ENCODE results near the gene SMIM13.

The SMIM13 gene

DNA sequence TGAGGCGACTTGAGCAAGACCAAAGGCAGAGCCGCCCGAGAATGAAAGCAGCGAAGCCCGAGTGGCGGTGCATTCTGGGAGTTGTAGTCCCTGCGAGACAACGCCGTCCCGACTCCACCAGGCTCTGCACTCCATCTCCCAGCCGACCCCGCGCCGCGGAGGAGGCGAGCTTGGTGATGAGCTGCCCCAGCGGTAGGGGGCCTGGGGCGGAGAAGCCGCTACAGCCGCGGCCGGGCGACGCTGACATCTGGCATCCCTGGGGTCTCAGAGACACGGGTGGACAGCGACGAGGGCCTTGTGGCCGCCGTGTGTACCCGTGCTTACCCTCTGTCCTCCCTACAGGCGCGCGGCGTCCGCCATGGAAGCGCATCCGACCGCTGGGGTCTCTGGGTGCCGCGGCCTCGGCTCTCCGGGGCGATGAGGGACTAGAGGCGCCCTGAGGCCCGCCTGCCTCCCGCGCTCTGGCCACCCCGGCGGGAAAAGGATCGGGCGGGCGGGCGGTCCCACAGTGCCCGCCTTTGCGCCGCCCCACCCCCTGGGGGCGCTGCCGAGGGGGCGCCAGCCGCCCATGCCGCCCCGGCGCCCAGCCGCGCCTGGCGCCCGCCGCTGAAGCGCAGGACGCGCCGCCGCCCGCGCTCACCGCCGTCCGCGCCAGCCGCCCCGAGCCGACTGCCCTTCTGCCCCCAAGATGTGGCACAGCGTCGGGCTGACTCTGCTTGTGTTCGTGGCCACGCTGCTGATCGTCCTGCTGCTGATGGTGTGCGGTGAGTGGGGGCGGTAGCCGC lies at the start of gene SMIM13:
Gene SMIM13 (plus strand): TSS at position 209 of the 785 bp plus-strand sequence. CDS start 480 bp downstream, at position 689.
- peaks cover 21% of the 10 kb centered on the region for H3K36me3 ChIP-seq
- peak within 1 kb of the TSS; percentile 88 for H3K4me2 ChIP-seq
- no peaks in the 10 kb centered on the region for H3K9me3 ChIP-seq
- peak within 1 kb of the TSS; percentile 88 for H3K4me3 ChIP-seq
- peak within 1 kb of the TSS; percentile 97 for H3K27ac ChIP-seq
- peaks cover 10% of the 10 kb centered on the region for H4K20me1 ChIP-seq
- no peaks in the 10 kb centered on the region for H3K27me3 ChIP-seq
- H3K9ac ChIP-seq = peak within 1 kb of the TSS; percentile 94
- H3K4me1 ChIP-seq = peaks cover 34% of the 10 kb centered on the region
- TF ChIP-seq Cebpa-rat (IDR thresholded peaks at IDR 0.05) = no peak

DNA sequence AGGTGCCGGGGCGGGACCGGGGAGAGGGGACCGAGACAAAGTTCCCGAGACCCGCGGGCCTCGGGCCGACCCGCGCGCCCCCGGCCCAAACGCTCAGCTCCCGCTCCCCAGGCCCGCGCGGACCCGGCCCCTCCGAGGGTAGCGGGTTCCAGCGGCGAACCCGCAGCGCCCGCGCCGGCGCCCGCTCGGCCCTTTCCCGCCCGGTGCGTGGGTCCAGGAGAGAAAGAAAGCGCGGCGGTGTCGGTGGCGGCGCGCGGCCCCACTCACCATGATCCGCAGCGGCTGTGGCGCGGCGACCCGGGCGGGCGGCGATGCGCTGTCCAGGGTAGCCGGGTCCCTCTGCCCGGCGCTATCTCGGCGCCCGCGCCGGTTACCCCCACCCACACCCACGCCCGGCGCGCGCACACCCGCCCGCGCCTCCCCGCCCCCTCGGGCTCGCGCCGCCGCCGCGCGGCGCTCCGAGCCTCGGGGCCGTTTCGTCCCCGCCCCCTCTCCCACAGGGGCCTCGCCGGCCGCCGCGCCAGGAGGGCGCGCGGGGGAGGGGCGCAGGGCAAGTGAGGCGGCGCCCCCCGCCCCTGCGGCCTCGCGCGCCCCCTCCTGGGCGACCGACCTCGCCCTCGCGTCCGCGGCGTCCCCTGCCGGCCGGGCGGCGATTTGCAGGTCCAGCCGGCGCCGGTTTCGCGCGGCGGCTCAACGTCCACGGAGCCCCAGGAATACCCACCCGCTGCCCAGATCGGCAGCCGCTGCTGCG lies 49.5 kb upstream of the SMIM13 start, which contains the start of gene ELOVL2:
Gene ELOVL2 (minus strand): TSS at position 345 of the 751 bp plus-strand sequence. CDS start 75 bp downstream, at position 270.
- Histone ChIP-seq H3K9me3 (no peaks in the 10 kb centered on the region), H3K27ac (peak within 1 kb of the TSS; percentile 90), H3K27me3 (no peaks in the 10 kb centered on the region), H3K4me2 (peak within 1 kb of the TSS; percentile 85), H3K4me1 (peaks cover 33% of the 10 kb centered on the region), H3K36me3 (no peaks in the 10 kb centered on the region), H3K9ac (peak within 1 kb of the TSS; percentile 90), H3K4me3 (peak within 1 kb of the TSS; percentile 98), H4K20me1 (peaks cover 21% of the 10 kb centered on the region)
- no peak for TF ChIP-seq Cebpa-rat (IDR thresholded peaks at IDR 0.05)

DNA sequence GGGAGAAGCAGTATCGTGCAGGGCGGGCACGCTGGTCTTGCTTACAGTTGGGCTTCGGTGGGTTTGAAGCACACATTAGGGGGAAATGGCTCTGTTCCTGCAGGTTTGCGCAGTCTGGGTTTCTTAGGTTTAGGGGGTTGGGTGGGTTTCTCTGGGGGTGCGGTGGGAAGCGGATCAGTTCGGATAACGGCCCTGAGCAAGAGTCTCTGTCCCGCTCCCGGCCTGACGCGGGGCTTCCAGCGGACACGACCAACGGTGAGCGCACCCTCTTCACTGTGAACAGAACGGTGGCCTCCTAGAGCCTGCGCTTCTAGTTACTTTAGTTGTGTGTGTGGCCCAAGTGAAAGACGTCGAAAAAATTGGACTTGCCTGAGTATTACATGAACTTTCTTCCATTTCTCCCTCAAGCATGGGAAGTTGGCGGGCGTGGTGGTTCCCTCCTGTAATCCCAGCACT lies 48.9 kb upstream of the SMIM13 start:
- Histone ChIP-seq H3K9ac (peak overlapping the region; percentile 90), H3K4me2 (peak overlapping the region; percentile 85; the same call in 1 of the 2 replicates)

DNA sequence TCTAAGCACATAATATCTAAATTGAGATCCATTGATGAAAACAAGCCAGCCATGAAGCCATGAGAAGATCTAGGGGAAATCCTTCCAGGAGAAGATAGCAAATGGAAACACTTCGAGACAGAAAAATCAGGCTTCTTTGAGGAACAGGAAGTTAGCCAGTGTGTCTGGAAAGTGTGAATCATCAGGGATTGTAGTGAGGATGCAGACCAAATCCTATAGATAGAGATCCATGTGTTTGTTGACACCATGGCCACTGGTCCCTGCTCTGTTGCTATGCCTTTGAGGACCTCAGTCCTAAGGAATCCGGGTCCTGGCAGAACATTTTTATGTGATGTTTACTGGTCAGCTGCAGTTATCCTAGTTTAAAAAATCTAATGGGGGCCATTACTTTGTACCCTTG lies 42.9 kb upstream of the SMIM13 start:
- no peak for TF ChIP-seq Cebpa-rat (IDR thresholded peaks at IDR 0.05)
- Histone ChIP-seq H3K27ac (no peak overlapping the region), H3K9me3 (no peaks in the 10 kb centered on the region)

More for the DNA sequence above, 48.9 kb upstream of the SMIM13 start:
- peak overlapping the region; percentile 98 for H3K4me3 ChIP-seq
- peaks cover 15% of the 10 kb centered on the region for H4K20me1 ChIP-seq
- peaks cover 27% of the 10 kb centered on the region for H3K4me1 ChIP-seq
- H3K27me3 ChIP-seq = no peaks in the 10 kb centered on the region
- H3K36me3 ChIP-seq = no peaks in the 10 kb centered on the region
- no peaks in the 10 kb centered on the region for H3K9me3 ChIP-seq
- peak overlapping the region; percentile 90; the same call in 1 of the 2 replicates for H3K27ac ChIP-seq
- no peak for TF ChIP-seq Cebpa-rat (IDR thresholded peaks at IDR 0.05)

DNA sequence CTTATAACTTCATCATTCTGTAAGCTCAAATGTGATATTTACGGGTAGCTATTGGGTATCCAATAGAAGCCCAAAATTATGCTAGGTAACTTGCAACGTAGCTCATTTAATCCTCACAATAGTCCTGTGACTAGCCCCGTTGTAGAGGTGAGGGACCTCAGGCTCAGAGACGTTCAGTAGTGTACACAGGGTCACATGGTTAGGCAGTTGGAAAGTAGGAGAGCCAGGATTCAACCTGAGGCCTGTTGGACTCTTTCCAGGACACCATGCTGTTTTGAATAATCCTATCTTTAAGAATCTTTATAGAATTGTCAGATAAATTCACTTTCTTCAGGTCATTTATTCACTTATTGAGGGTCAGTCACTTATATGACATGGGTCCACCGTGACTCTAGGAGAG lies 40.3 kb upstream of the SMIM13 start:
- Histone ChIP-seq H3K27ac (no peak overlapping the region), H3K27me3 (no peaks in the 10 kb centered on the region), H3K4me3 (no peak overlapping the region), H3K4me2 (no peak overlapping the region), H4K20me1 (no peaks in the 10 kb centered on the region), H3K9me3 (no peaks in the 10 kb centered on the region), H3K4me1 (no peaks in the 10 kb centered on the region), H3K9ac (no peak overlapping the region), H3K36me3 (no peaks in the 10 kb centered on the region)
- no peak for TF ChIP-seq Cebpa-rat (IDR thresholded peaks at IDR 0.05)

More for the DNA sequence above, 42.9 kb upstream of the SMIM13 start:
- no peaks in the 10 kb centered on the region for H3K27me3 ChIP-seq
- no peaks in the 10 kb centered on the region for H4K20me1 ChIP-seq
- H3K36me3 ChIP-seq = no peaks in the 10 kb centered on the region
- no peak overlapping the region for H3K9ac ChIP-seq
- H3K4me1 ChIP-seq = no peaks in the 10 kb centered on the region
- H3K4me3 ChIP-seq = no peak overlapping the region
- no peak overlapping the region for H3K4me2 ChIP-seq

DNA sequence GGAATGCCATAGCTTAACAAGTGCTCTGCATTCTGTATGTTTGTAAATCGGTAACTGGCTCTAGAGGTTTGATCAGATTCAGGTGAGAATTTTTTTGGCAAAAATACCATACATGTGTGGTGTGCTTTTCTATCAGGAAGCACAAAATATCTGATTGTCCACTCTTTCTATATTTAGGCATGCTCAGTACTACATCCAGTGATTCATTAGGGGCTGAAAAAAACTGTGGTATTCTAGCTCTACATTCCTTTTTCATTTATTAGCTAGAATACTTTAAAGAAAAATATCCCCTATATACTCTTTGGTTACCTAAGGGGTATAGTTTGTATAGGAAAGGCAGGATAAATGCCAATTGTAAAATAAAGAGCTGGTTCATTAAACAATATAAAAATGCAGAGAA lies 38.9 kb upstream of the SMIM13 start:
- no peak overlapping the region for H3K9ac ChIP-seq

DNA sequence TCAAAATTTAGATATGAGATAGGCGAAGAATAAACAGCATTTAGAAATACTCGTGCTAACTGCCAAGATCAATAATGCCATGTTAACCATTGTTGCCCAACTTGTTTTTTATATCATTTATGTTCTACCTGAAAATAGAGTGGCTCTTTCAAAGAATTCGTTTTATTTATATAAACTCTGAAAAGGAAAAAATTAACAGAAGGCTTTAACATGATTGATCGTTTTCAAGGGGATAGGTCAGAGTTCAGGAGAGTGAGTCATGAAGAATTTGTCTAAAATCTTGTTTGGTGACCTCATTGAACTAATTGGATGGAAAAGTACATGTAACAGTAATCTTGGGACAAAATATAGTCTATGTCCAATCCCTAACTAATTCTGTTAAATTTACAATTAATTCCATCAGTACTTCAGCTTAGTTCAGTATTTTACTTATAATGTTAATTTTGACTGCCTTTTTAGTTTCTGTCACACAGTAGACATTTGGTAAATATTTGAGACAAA lies 38.5 kb upstream of the SMIM13 start:
- Histone ChIP-seq H4K20me1 (no peaks in the 10 kb centered on the region), H3K9me3 (no peaks in the 10 kb centered on the region), H3K36me3 (no peaks in the 10 kb centered on the region), H3K4me1 (no peaks in the 10 kb centered on the region), H3K27me3 (no peaks in the 10 kb centered on the region), H3K9ac (no peak overlapping the region), H3K27ac (no peak overlapping the region), H3K4me3 (no peak overlapping the region), H3K4me2 (no peak overlapping the region)
- no peak for TF ChIP-seq Cebpa-rat (IDR thresholded peaks at IDR 0.05)

More for the DNA sequence above, 38.9 kb upstream of the SMIM13 start:
- no peak for TF ChIP-seq Cebpa-rat (IDR thresholded peaks at IDR 0.05)
- H3K4me3 ChIP-seq = no peak overlapping the region
- no peak overlapping the region for H3K27ac ChIP-seq
- no peaks in the 10 kb centered on the region for H3K36me3 ChIP-seq
- no peaks in the 10 kb centered on the region for H3K4me1 ChIP-seq
- no peak overlapping the region for H3K4me2 ChIP-seq
- H4K20me1 ChIP-seq = no peaks in the 10 kb centered on the region
- H3K27me3 ChIP-seq = no peaks in the 10 kb centered on the region
- no peaks in the 10 kb centered on the region for H3K9me3 ChIP-seq

DNA sequence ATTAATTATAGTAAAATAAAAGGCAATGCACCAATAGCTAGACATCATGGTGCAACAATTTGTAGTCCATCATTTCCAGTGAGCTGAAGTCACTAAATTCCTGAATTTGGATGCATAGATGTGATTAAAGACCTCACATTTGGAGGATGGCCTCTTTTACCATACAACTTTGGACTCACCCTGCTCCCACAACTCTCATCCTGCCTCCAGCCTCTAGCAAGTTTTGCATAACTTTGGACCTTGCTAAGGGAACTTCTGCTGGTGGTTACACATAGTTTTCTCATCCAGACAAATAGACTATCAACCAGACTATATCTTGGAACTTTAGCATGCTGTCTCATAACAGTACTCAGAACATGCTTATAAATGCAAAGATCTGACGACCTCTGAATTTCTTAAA lies 36.8 kb upstream of the SMIM13 start:
- no peaks in the 10 kb centered on the region for H3K27me3 ChIP-seq

DNA sequence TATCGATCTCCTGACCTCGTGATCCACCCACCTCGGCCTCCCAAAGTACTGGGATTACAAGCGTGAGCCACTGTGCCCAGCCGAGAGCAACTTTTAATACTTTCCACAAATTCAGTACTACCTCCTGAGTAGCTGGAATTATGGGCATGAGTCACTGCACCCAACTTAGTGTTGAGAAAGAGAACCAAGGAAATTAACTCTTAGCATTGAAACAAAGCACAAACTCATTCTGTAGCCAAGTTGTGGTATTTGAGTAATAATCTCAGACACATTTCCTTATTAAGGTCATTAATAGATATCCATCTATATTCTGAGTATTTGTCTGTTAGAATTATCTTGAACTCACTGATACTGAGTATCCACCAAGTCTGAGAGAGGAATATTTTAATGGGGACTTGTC lies 35.2 kb upstream of the SMIM13 start:
- Histone ChIP-seq H3K27ac (no peak overlapping the region), H3K9ac (no peak overlapping the region), H3K4me3 (no peak overlapping the region), H3K4me1 (no peaks in the 10 kb centered on the region), H3K9me3 (no peaks in the 10 kb centered on the region), H3K36me3 (no peaks in the 10 kb centered on the region), H3K4me2 (no peak overlapping the region), H3K27me3 (no peaks in the 10 kb centered on the region), H4K20me1 (no peaks in the 10 kb centered on the region)
- TF ChIP-seq Cebpa-rat (IDR thresholded peaks at IDR 0.05) = no peak

More for the DNA sequence above, 36.8 kb upstream of the SMIM13 start:
- H3K9ac ChIP-seq = no peak overlapping the region
- H4K20me1 ChIP-seq = no peaks in the 10 kb centered on the region
- no peaks in the 10 kb centered on the region for H3K4me1 ChIP-seq
- no peak overlapping the region for H3K4me3 ChIP-seq
- no peak overlapping the region for H3K27ac ChIP-seq
- no peak overlapping the region for H3K4me2 ChIP-seq
- TF ChIP-seq Cebpa-rat (IDR thresholded peaks at IDR 0.05) = no peak
- no peaks in the 10 kb centered on the region for H3K9me3 ChIP-seq
- H3K36me3 ChIP-seq = no peaks in the 10 kb centered on the region

Measured in BLaER1 (cell line).